AG09309 (cell line): Measurements from ENCODE around the gene PRKX.
"Not testable (repeated sequence)": the region's sequence is repeated elsewhere in the genome, so short reads cannot be mapped to it uniquely, and the experiment has no call there.

Experiments
- DNase-seq: peaks from one replicate; pipeline ENCODE4 v3.0.0-alpha.2; 2010; ENCODE audit warnings: low read depth
- H3K4me3 ChIP-seq: 2 replicates; pipeline ENCODE4 v1.5.1; 2011; ENCODE audit warnings: mild to moderate bottlenecking, low read depth, low read length, moderate library complexity; ENCODE audit not compliant: control insufficient read depth
- CTCF ChIP-seq: IDR thresholded peaks from 2 replicates; pipeline ENCODE4 v1.5.1; 2011; ENCODE audit warnings: mild to moderate bottlenecking, low read depth, low read length, inconsistent platforms; ENCODE audit not compliant: insufficient read depth, control insufficient read depth; ENCODE audit errors: missing control alignments

PRKX gene

DNA sequence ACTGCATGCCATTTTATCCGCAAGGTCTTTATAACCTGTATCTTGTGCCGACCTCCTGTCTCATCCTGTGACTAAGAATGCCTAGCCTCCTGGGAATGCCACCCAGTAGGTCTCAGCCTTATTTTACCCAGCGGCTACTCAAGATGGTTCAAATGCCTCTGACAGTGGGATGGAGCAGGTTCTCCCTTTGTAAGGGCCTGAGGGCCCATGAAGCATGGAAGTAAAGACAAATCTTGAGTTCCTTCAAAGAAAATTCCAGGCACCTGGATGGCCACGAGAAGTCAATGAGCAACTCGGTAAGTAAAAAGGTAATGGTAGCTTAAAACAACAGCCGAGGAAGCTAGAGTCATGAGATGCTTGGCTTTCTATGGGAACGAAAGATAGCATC lies 19.6 kb upstream of the PRKX start:
- no peak for TF ChIP-seq CTCF
- H3K4me3 ChIP-seq: no peak overlapping the region
- no peak for DNase-seq

DNA sequence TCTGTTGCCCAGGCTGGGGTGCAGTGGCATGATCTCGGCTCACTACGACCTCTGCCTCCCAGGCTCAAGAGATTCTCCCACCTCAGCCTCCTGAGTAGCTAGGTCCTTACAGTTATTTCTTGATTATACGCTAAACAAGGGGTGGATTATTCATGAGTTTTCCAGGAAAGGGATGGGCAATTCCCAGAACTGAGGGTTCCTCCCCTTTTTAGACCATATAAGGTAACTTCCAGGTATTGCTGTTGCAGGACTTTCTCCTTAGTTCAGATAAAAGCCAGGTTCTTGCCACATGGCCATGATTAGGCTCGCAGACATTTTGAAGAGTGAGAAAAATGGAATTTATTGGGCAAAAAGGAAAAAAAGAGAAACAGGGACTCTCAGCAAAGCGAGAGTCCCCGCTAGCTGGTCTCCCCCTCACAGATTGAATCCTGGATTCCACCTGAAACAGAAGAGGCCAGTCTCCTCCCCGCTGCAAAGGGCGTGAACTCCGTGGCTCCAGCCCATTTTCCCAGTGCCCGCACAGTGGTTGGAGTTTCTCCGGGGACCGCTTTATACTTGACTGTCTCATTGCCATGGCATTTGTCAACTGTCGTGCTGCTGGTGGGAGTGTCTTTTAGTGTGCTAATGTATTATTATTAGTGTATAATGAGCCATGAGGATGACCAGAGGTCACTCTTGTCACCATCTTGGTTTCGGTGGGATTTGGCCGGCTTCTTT lies 19.0 kb upstream of the PRKX start:
- H3K4me3 ChIP-seq, DNase-seq: not testable (repeated sequence)

- no peak for TF ChIP-seq CTCF
- no peak overlapping the region for H3K4me3 ChIP-seq
- no peak for DNase-seq
These were observed 15.0 kb upstream of the PRKX start for GRCh38 chrX:3728454-3728853.

- H3K4me3 ChIP-seq, DNase-seq: not testable (repeated sequence)
These were observed 10.0 kb upstream of the PRKX start for GRCh38 chrX:3723460-3723859.

GRCh38 chrX:3717742-3718420 lies 4.4 kb upstream of the PRKX start:
- no peak for TF ChIP-seq CTCF
- H3K4me3 ChIP-seq: no peak overlapping the region
- no peak for DNase-seq

- H3K4me3 ChIP-seq: no peak overlapping the region
- no peak for TF ChIP-seq CTCF
- DNase-seq: no peak
These were observed 2.5 kb upstream of the PRKX start for GRCh38 chrX:3715921-3716320.

- H3K4me3 ChIP-seq, DNase-seq: not testable (repeated sequence)
These were observed 1.4 kb upstream of the PRKX start for GRCh38 chrX:3714706-3715479.

- no peak for TF ChIP-seq CTCF
- H3K4me3 ChIP-seq: peak overlapping the region; percentile 54
- no peak for DNase-seq
These were observed 537 bp upstream of the PRKX start for GRCh38 chrX:3713937-3714434.
